Iris pigment epithelial cell (primary cell): ENCODE measurements around the gene ALG5.

Experiments used
- DNase-seq: peaks from one replicate; pipeline ENCODE4 v3.0.0-alpha.2; 2011; ENCODE audit warnings: low read depth

The ALG5 gene

GRCh38 chr13:36979361-36980050 lies 19.6 kb downstream of the ALG5 start:
- peak; percentile 77 for DNase-seq

- no peak for DNase-seq
These were observed 24.0 kb downstream of the ALG5 start for GRCh38 chr13:36975172-36975571.

GRCh38 chr13:36973621-36974295 lies 25.4 kb downstream of the ALG5 start:
- DNase-seq, result no peak

- DNase-seq, result no peak
These were observed 26.1 kb downstream of the ALG5 start for GRCh38 chr13:36973009-36973408.

- DNase-seq, result peak; percentile 21
These were observed 32.7 kb downstream of the ALG5 start for GRCh38 chr13:36966404-36966803.

GRCh38 chr13:36965767-36966166 lies 33.4 kb downstream of the ALG5 start:
- DNase-seq, result peak; percentile 98

- DNase-seq, result no peak
These were observed 39.6 kb downstream of the ALG5 start for GRCh38 chr13:36959456-36960116.

GRCh38 chr13:36954542-36954941 lies 44.6 kb downstream of the ALG5 start:
- no peak for DNase-seq

GRCh38 chr13:36950920-36951319 lies 48.2 kb downstream of the ALG5 start:
- DNase-seq, result no peak

GRCh38 chr13:36950330-36950729 lies 48.8 kb downstream of the ALG5 start:
- no peak for DNase-seq

- DNase-seq, result no peak
These were observed 54.1 kb downstream of the ALG5 start for GRCh38 chr13:36945078-36945477.

GRCh38 chr13:36925603-36926002 lies 73.5 kb downstream of the ALG5 start:
- DNase-seq, result no peak

GRCh38 chr13:36924001-36924400 lies 75.1 kb downstream of the ALG5 start:
- no peak for DNase-seq

GRCh38 chr13:36921631-36922301 lies 77.4 kb downstream of the ALG5 start:
- DNase-seq, result no peak

- no peak for DNase-seq
These were observed 78.4 kb downstream of the ALG5 start for GRCh38 chr13:36920616-36921185.

GRCh38 chr13:36919833-36920615 lies 79.1 kb downstream of the ALG5 start, which contains the start of gene SMAD9:
Gene SMAD9, minus strand, starts transcription at chr13:36920238. Its CDS starts 40,549 bp downstream, at chr13:36879689.
- peak; percentile 70 for DNase-seq

GRCh38 chr13:36919171-36919832 lies 79.8 kb downstream of the ALG5 start:
- peak; percentile 22 for DNase-seq

GRCh38 chr13:36918246-36919131 lies 80.7 kb downstream of the ALG5 start:
- peak; percentile 31 for DNase-seq

GRCh38 chr13:36917311-36917710 lies 81.8 kb downstream of the ALG5 start:
- no peak for DNase-seq
